Esophagus squamous epithelium (tissue), 4 donors: ENCODE data around the gene ZMYND19.

Source experiments
- POLR2A ChIP-seq, 4 donors: fragments of 450-650 bp; IDR thresholded peaks; one replicate each; pipeline ENCODE4 v1.6.1; 2017; ENCODE audit warnings: antibody characterized with exemption in 4 of 4, mild to moderate bottlenecking in 4 of 4, moderate library complexity in 3 of 4
- TF ChIP-seq, protein P1 (sequence below), 6 experiments: fragments of 450-650 bp in 4 of 6; fragments of 200-600 bp in 2 of 6; sonication (generic) in 2 of 6; IDR thresholded peaks; one replicate each; pipeline ENCODE4 v1.5.1; 2016 to 2019; ENCODE audit warnings: antibody characterized with exemption in 6 of 6, mild to moderate bottlenecking in 4 of 6, moderate library complexity in 4 of 6

- TF ChIP-seq, protein P1, sequence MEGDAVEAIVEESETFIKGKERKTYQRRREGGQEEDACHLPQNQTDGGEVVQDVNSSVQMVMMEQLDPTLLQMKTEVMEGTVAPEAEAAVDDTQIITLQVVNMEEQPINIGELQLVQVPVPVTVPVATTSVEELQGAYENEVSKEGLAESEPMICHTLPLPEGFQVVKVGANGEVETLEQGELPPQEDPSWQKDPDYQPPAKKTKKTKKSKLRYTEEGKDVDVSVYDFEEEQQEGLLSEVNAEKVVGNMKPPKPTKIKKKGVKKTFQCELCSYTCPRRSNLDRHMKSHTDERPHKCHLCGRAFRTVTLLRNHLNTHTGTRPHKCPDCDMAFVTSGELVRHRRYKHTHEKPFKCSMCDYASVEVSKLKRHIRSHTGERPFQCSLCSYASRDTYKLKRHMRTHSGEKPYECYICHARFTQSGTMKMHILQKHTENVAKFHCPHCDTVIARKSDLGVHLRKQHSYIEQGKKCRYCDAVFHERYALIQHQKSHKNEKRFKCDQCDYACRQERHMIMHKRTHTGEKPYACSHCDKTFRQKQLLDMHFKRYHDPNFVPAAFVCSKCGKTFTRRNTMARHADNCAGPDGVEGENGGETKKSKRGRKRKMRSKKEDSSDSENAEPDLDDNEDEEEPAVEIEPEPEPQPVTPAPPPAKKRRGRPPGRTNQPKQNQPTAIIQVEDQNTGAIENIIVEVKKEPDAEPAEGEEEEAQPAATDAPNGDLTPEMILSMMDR (IDR thresholded peaks at IDR 0.05) = no peak
- TF ChIP-seq POLR2A (IDR thresholded peaks at IDR 0.05) = no peak
These were observed 9.9 kb downstream of the ZMYND19 start for GRCh38 chr9:137580209-137580953.
